ENCODE measurements around the gene LACTBL1. TPM values are rescaled to one million over a fixed set of nuclear protein-coding genes. Genes with fewer than 3 reads are reported as not detected.

LACTBL1 gene
- total RNA-seq, 1 experiment from 2014 or later: not detected

GRCh38 chr1:22925111-22925510, 47.6 kb downstream of the LACTBL1 start:
- H2BK20ac ChIP-seq (ENCODE audit: low read depth, low read length, poor library complexity, severe bottlenecking): no peak overlapping the region
- no peak overlapping the region for H3K27ac Mint-ChIP-seq
- no peak for TF ChIP-seq CTCF (conservative IDR thresholded peaks at IDR 0.05)
- H2AFZ ChIP-seq (ENCODE audit: low read length): no peak overlapping the region
- H3K23me2 ChIP-seq (ENCODE audit: insufficient read length, low read depth, low read length, poor library complexity, severe bottlenecking): no peaks in the 10 kb centered on the region
- H3K56ac ChIP-seq (ENCODE audit: insufficient read length, low read depth, low read length): no peak overlapping the region
- no peak overlapping the region for H3K4me2 ChIP-seq (ENCODE audit: insufficient read depth, insufficient read length, low read length)
- H4K8ac ChIP-seq (replicated peaks; ENCODE audit: insufficient read length, low read depth, low read length): no peak overlapping the region
- no peak overlapping the region for H3K27ac ChIP-seq (ENCODE audit: insufficient read length, low read depth, low read length)
- no peaks in the 10 kb centered on the region for H3K4me1 Mint-ChIP-seq
- DNase-seq: no peak
- H4K20me1 ChIP-seq (ENCODE audit: control insufficient read depth, insufficient read depth, insufficient read length): no peaks in the 10 kb centered on the region
- no peaks in the 10 kb centered on the region for H3K36me3 Mint-ChIP-seq (ENCODE audit: insufficient read depth in 1 of 3, low read depth in 3 of 3)
- H3K23ac ChIP-seq (ENCODE audit: insufficient read length, low read depth, low read length): no peak overlapping the region
- H4K5ac ChIP-seq (ENCODE audit: insufficient read length, low read depth, low read length): no peak overlapping the region
- no peak overlapping the region for H3K9ac ChIP-seq (ENCODE audit: extremely low read depth, insufficient read length, low read length)
- no peak overlapping the region for H2BK5ac ChIP-seq (ENCODE audit: insufficient read length, low read length)
- H3K9me3 ChIP-seq (ENCODE audit: control insufficient read depth, low read depth, low read length): no peaks in the 10 kb centered on the region
- H3K27me3 ChIP-seq (ENCODE audit: insufficient read depth, low read length): no peaks in the 10 kb centered on the region
- H4K91ac ChIP-seq (ENCODE audit: insufficient read length, low read depth, low read length): no peak overlapping the region
- no peaks in the 10 kb centered on the region for H3K4me1 ChIP-seq (ENCODE audit: insufficient read depth, low read length)
- no CpG with 5 or more reads among the region's 9 CpGs for WGBS (ENCODE audit: extremely low coverage, insufficient read length, low lambda C conversion rate)
- H3T11ph ChIP-seq (ENCODE audit: low read length): no peak overlapping the region
- no peak overlapping the region for H3K14ac ChIP-seq (ENCODE audit: insufficient read depth, low read length)
- no peak overlapping the region for H2BK15ac ChIP-seq (ENCODE audit: low read depth, low read length)
- no peaks in the 10 kb centered on the region; a peak in 1 of 5 replicates for H3K9me3 Mint-ChIP-seq
- no peak overlapping the region for H3K18ac ChIP-seq (ENCODE audit: insufficient read length, low read depth, low read length)
- H3K79me1 ChIP-seq (ENCODE audit: insufficient read depth, low read depth, low read length, poor library complexity, severe bottlenecking): no peaks in the 10 kb centered on the region
- H3K4ac ChIP-seq (ENCODE audit: low read depth, low read length): no peak overlapping the region
- no peak overlapping the region for H2AK5ac ChIP-seq (ENCODE audit: insufficient read length, low read length)
- H3K27me3 Mint-ChIP-seq (ENCODE audit: low read depth): peaks cover 4% of the 10 kb centered on the region
- H2BK12ac ChIP-seq (ENCODE audit: insufficient read length, low read depth, low read length): no peak overlapping the region
- no peak overlapping the region for H3K4me3 Mint-ChIP-seq
- no peaks in the 10 kb centered on the region for H3K79me2 ChIP-seq (ENCODE audit: insufficient read depth, low read length)
- H2BK120ac ChIP-seq (ENCODE audit: low read depth, low read length, poor library complexity, severe bottlenecking): no peak overlapping the region
